Epithelial cell of esophagus (primary cell): Measurements from ENCODE around the gene CDCA8.

Source experiments
- DNase-seq: peaks from one replicate; pipeline ENCODE4 v3.0.0; 2010; ENCODE audit warnings: low read depth
- H3K4me3 ChIP-seq: 2 replicates; pipeline ENCODE4 v1.5.1; 2011; ENCODE audit warnings: mild to moderate bottlenecking, low read length, control low read depth
- CTCF ChIP-seq: IDR thresholded peaks from 2 replicates; pipeline ENCODE4 v1.5.1; 2011; ENCODE audit warnings: low read depth, mild to moderate bottlenecking, low read length, control low read depth, inconsistent platforms; ENCODE audit not compliant: insufficient read depth; ENCODE audit errors: missing control alignments

Gene CDCA8

GRCh38 chr1:37692078-37692833, at the start of gene CDCA8:
Gene CDCA8, plus strand, starts transcription at chr1:37692516. Its CDS starts 175 bp downstream, at chr1:37692691.
- H3K4me3 ChIP-seq = peak within 1 kb of the TSS; percentile 80
- DNase-seq = peak; percentile 99
- peak; percentile 56 for TF ChIP-seq CTCF

DNA sequence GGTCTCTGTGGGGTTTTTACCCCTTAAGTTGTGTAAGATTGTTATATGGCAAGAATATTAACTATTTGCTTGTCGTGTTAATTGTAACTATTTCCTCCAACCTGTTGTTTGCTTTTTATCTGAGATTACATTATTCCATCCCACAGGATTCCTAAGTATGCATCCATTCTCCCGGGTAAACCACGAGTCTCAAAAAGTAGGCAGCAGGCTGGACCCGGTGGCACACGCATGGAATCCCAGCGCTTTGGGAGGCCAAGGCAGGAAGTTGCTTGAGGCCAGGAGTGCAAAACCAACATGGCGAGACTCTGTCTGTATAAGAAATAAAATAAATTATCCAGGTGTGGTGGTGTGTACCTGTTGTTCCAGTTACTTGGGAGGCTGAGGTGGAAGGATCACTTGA, 45.0 kb upstream of the CDCA8 start:
- H3K4me3 ChIP-seq = no peak overlapping the region
- no peak for DNase-seq
- TF ChIP-seq CTCF = no peak

DNA sequence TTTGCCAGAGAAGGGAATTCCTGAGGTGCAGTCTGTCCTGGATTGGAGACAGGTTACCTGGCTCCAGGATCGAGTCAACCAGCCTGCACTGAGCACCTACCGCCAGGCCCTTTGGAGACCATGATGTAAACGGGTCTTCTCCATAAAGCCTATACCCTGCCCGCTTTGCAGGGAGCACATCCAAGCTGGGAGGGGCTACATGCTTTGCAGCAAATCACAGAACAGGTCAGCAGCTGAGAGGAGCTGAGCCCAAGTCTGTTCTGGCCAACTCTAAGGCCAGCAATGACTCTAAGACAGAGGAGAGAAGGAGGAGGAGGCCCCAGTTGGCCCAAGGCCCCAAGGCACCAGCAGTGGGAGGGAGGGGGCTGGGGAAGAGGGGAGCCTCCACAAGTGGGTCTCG, 42.1 kb upstream of the CDCA8 start:
- no peak for DNase-seq
- no peak for TF ChIP-seq CTCF
- no peak overlapping the region for H3K4me3 ChIP-seq

DNA sequence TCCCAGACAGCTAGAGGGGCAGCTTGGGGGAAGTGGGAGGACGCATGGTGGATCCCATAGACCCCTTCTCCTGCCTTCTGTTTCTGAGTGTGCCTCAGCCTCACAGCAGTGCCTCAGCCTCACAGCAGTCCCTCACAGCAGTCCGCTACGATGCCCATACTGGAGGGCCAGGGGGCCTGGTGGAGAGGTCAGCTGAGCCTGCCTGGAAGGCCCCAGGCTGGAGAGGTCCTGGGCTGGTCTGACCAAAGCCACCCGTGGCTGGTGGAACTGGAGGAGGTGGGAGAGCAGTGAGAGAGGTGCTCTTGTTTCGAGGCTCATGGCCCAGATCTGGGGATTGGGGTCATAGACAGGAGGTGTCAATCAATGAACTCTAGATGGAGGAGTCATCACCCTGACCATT, 41.6 kb upstream of the CDCA8 start:
- DNase-seq = no peak
- no peak overlapping the region for H3K4me3 ChIP-seq
- TF ChIP-seq CTCF = no peak

DNA sequence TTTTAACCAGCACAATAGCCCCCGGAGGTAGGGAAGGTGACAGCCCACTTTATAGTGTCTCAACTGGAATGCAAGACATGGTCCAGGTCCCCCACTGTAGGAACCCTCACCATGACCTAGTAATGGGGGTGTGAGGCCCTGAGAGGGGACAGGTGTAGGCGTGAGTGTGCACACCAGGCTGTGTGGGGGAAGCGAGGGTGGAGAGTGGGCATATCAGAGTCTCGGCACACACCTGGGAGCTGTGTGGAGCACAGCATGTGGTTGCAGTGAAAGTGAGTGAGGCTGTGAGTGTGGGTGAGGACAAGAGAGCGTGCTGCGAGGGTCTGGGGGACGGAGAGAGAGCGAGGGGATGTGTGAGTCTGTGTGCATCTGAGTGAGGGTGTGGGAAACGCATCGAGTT, 40.5 kb upstream of the CDCA8 start:
- no peak for DNase-seq
- TF ChIP-seq CTCF = no peak
- no peak overlapping the region for H3K4me3 ChIP-seq

GRCh38 chr1:37652976-37653375, 39.3 kb upstream of the CDCA8 start:
- H3K4me3 ChIP-seq = no peak overlapping the region
- no peak for TF ChIP-seq CTCF
- no peak for DNase-seq

DNA sequence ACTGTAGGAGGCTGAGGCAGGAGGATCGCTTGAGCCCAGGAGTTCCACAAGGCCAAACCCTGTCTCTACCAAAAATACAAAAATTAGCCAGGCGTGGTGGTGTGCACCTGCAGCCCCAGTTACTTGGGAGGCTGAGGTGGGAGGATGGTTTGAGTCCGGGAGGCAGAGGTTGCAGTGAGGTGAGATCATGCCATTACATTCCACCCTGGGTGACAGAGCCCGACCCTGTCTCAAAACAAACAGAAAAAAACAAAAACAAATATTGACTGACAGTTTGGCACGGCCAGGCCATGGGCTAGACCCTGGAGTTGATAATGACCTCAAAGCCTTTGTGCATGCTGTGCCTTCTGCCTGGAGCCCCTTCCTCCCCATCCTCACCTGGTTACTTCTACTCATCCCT, 38.4 kb upstream of the CDCA8 start:
- no peak for TF ChIP-seq CTCF
- no peak overlapping the region for H3K4me3 ChIP-seq
- DNase-seq = no peak
